Liver (tissue), 9 donors: ENCODE results near the gene TVP23A. TPM values are rescaled to one million over a fixed set of nuclear protein-coding genes. Genes with fewer than 3 reads are reported as not detected.
A peak's percentile ranks its signal among the peaks of the same experiment; 100 is the strongest.
"Not testable (repeated sequence)": the region's sequence is repeated elsewhere in the genome, so short reads cannot be mapped to it uniquely, and the experiment has no call there.

ENCODE experiments used
- DNase-seq: peaks from one replicate; pipeline ENCODE4 v3.0.0-alpha.2; 2017; ENCODE audit warnings: low spot score
- H3K27ac ChIP-seq, 2 donors: one replicate each; pipeline ENCODE4 v1.7.0; 2013; ENCODE audit warnings: inconsistent platforms in 2 of 2, low read length in 2 of 2, control low read depth in 1 of 2, low read depth in 1 of 2, mild to moderate bottlenecking in 1 of 2
- H3K27me3 ChIP-seq, 4 donors: one replicate each; pipeline versions ENCODE4 v1.6.1 to v1.7.0; 2013; ENCODE audit warnings: low read length in 3 of 4, inconsistent platforms in 1 of 4, mild to moderate bottlenecking in 1 of 4, moderate library complexity in 1 of 4; ENCODE audit not compliant: control insufficient read depth in 4 of 4, insufficient read depth in 4 of 4
- H3K36me3 ChIP-seq, 4 donors: one replicate each; pipeline versions ENCODE4 v1.6.1 to v1.7.0; 2013; ENCODE audit warnings: low read length in 3 of 4, mild to moderate bottlenecking in 3 of 4, low read depth in 1 of 4, moderate library complexity in 1 of 4; ENCODE audit not compliant: control insufficient read depth in 4 of 4, insufficient read depth in 3 of 4
- H3K4me1 ChIP-seq, 4 donors: one replicate each; pipeline versions ENCODE4 v1.6.1 to v1.7.0; 2013; ENCODE audit warnings: low read length in 3 of 4, mild to moderate bottlenecking in 3 of 4, moderate library complexity in 1 of 4; ENCODE audit not compliant: control insufficient read depth in 4 of 4, insufficient read depth in 4 of 4
- H3K4me3 ChIP-seq, 3 donors: one replicate each; pipeline versions ENCODE4 v1.6.1 to v1.7.0; 2013; ENCODE audit warnings: low read length in 3 of 3, control low read depth in 1 of 3, low read depth in 1 of 3, mild to moderate bottlenecking in 1 of 3
- H3K9ac ChIP-seq, 2 donors: one replicate each; pipeline ENCODE4 v1.7.0; 2013; ENCODE audit warnings: low read length in 2 of 2, mild to moderate bottlenecking in 2 of 2, moderate library complexity in 2 of 2, control low read depth in 1 of 2, low read depth in 1 of 2
- H3K9me3 ChIP-seq, 4 donors: one replicate each; pipeline versions ENCODE4 v1.6.1 to v1.7.0; 2013; ENCODE audit warnings: low read length in 3 of 4; ENCODE audit not compliant: control insufficient read depth in 4 of 4
- EGR1 ChIP-seq, 2 donors: IDR thresholded peaks; 2 replicates each; pipeline ENCODE4 v1.6.1; 2016 to 2018; ENCODE audit warnings: antibody characterized with exemption in 2 of 2, low read depth in 2 of 2
- FOXA2 ChIP-seq: IDR thresholded peaks from 2 replicates; pipeline ENCODE4 v1.6.1; 2016; ENCODE audit warnings: antibody characterized with exemption
- GABPA ChIP-seq, 2 donors: IDR thresholded peaks in 1 of 2; conservative IDR thresholded peaks in 1 of 2; 2 replicates each; pipeline ENCODE4 v1.6.1; 2016; ENCODE audit warnings: antibody characterized with exemption in 2 of 2, mild to moderate bottlenecking in 1 of 2, moderate library complexity in 1 of 2
- HNF4G ChIP-seq: IDR thresholded peaks from 2 replicates; pipeline ENCODE4 v1.6.1; 2016; ENCODE audit warnings: antibody characterized with exemption
- JUND ChIP-seq, 2 donors: IDR thresholded peaks; 2 replicates each; pipeline ENCODE4 v1.6.1; 2016; ENCODE audit warnings: antibody characterized with exemption in 2 of 2
- RAD21 ChIP-seq, 2 donors: IDR thresholded peaks; 2 replicates each; pipeline ENCODE4 v1.6.1; 2016; ENCODE audit warnings: antibody characterized with exemption in 2 of 2, mild to moderate bottlenecking in 2 of 2
- SP1 ChIP-seq: IDR thresholded peaks from 2 replicates; pipeline ENCODE4 v1.6.1; 2018; ENCODE audit warnings: antibody characterized with exemption, mild to moderate bottlenecking
- TAF1 ChIP-seq: conservative IDR thresholded peaks from 2 replicates; pipeline ENCODE4 v1.6.1; 2016; ENCODE audit warnings: antibody characterized with exemption, mild to moderate bottlenecking
- YY1 ChIP-seq: IDR thresholded peaks from 2 replicates; pipeline ENCODE4 v1.6.1; 2016; ENCODE audit warnings: antibody characterized with exemption, mild to moderate bottlenecking
- WGBS: extraction: QIAGEN DNeasy Blood & Tissue Kit; methylation state at CpG from one replicate; pipeline ENCODE4 v1.1.7; 2013; 5-methylcytosine and 5-hydroxymethylcytosine counted together
- polyA plus RNA-seq, 2 donors: library from polyadenylated mRNA; stranded (reverse) in 1 of 2; unstranded in 1 of 2; fragments of 200-250 nt in 1 of 2; fragments of >200 nt in 1 of 2; fragmentation: Nextera tagmentation in 1 of 2; extraction: Ambion mirVana in 1 of 2; gene quantifications; one replicate each; pipeline versions ENCODE4 v1.2.1 to v1.2.3, GENCODE V29; 2013 to 2015
- total RNA-seq, 2 donors: library from RNA; depleted of rRNA; stranded (reverse); fragments of >200 nt; gene quantifications; one replicate each; pipeline ENCODE4 v1.2.3, GENCODE V29; 2014
- TF ChIP-seq, protein P1 (sequence below): IDR thresholded peaks from 2 replicates; pipeline ENCODE4 v1.6.1; 2016; ENCODE audit warnings: antibody characterized with exemption, mild to moderate bottlenecking
- TF ChIP-seq, protein P2 (sequence below): IDR thresholded peaks from 2 replicates; pipeline ENCODE4 v1.6.1; 2016; ENCODE audit warnings: antibody characterized with exemption
- TF ChIP-seq, protein P3 (sequence below): fragments of 150-350 bp; IDR thresholded peaks from 2 replicates; pipeline ENCODE4 v1.5.1; 2017; ENCODE audit warnings: improper control_type of control experiment, low read depth, low read length; ENCODE audit not compliant: missing input control
- donor health status: healthy.
- donor health status: healthy.
- donor health status: healthy.
- donor health status: healthy.
- donor health status: healthy.

The TVP23A gene
- total and polyA plus RNA-seq, 4 donors: 0.09 to 0.32 (median 0.09) TPM; not detected in 1

DNA sequence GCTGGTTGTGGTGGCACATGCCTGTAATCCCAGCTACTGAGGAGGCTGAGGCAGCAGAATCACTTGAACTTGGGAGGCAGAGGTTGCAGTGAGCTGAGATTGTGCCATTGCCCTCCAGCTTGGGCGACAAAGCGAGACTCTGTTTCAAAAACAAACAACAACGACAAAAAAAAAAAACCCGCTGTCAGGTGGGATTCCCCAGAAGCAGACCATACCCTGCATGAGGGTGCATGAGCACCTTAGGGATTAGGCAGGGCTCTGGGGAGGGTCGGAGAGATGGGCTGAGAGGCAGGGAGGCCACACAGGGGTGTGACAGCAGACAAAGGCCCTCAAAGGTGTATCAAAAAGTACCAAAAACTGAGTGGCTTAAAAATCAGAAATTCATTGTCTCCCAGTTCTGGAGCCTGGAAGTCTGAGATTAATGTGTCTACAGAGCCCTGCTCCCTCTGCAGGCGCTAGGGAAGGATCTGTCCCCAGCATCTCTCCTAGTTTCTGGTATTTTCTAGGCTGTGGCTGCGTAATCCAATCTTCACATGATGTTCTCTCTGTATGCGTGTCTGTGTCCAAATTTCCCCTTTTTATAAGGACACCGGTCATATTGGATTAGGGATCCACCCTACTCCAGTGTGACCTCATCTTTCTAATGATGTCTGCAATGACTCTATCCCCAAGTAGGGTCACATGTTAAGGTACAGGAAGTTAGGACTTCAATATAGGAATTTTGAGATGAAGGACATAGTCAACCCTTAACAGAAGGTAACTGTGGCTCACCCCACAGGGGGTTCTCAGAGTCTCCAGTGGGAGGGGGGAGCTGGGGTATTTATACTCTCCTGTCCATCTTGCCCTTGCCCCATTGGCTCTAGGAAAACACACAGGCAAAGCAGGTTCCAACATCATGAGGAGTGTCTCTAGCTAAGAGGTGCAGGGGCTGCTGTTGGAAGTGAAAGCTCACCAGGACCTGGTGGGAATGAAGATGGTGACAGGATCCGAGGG lies 13.6 kb upstream of the TVP23A start:
- H3K36me3 ChIP-seq: no peaks in the 10 kb centered on the region
- H3K9ac ChIP-seq: no peak overlapping the region
- TF ChIP-seq EGR1 (IDR thresholded peaks at IDR 0.05; ENCODE audit: low read depth in 2 of 2): no peak
- no peak for TF ChIP-seq TAF1
- no peak overlapping the region for H3K4me3 ChIP-seq
- 90% methylated on average over 10 of the region's 10 CpGs for WGBS
- DNase-seq: no peak
- H3K27ac ChIP-seq: no peak overlapping the region
- no peaks in the 10 kb centered on the region for H3K27me3 ChIP-seq
- peaks cover 12 to 32% (median 22%) of the 10 kb centered on the region in 4 donors for H3K4me1 ChIP-seq
- H3K9me3 ChIP-seq: no peaks in the 10 kb centered on the region

DNA sequence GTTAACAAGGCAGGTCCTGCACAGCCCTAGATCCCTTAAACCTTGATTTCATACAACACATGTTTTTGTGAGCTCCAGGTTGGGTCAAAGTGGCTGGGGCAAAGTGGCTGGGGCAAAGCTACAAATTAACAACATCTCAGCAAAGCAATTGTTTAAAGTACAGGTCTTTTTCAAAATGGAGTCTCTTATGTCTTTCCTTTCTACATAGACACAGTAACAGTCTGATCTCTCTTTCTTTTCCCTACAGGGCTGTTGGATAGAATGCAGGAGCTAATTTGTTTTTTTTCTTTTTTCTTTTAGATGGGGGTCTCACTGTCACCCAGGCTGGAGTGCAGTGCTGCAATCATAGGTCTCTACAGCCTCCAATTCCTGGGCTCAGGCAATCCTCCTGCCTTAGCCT lies 11.6 kb upstream of the TVP23A start:
- not testable (repeated sequence) for H3K9ac ChIP-seq, DNase-seq, H3K9me3 ChIP-seq, H3K36me3 ChIP-seq, H3K27ac ChIP-seq, H3K4me3 ChIP-seq, H3K27me3 ChIP-seq
- peaks cover 12 to 34% (median 22%) of the 10 kb centered on the region in 4 donors for H3K4me1 ChIP-seq

DNA sequence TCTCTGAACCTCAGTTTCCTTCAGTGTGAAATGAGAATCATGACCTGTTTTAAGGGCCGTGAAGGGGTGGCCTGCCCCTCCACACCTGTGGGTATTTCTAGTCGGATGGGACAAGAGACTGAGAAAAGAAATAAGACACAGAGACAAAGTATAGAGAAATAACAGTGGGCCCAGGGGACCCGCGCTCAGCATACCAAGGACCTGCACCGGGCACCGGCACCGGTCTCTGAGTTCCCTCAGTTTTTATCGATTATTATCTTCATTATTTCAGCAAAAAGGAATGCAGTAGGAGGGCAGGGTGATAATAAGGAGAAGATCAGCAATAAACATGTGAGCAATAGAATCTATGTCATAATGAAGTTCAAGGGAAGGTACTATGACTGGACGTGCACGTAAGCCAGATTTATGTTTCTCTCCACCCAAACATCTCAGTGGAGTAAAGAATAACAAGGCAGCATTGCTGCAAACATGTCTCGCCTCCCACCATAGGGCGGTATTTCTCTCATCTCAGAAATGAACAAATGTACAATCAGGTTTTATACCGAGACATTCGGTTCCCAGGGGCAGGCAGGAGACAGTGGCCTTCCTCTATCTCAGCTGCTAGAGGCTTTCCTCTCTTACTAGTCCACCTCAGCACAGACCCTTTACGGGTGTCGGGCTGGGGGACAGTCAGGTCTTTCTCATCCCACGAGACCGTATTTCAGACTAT lies 10.9 kb upstream of the TVP23A start:
- peak overlapping the region; percentile 84 to 98 for H3K27ac ChIP-seq
- not testable (repeated sequence) for H3K9me3 ChIP-seq, H3K9ac ChIP-seq, H3K27me3 ChIP-seq, DNase-seq, H3K36me3 ChIP-seq, H3K4me3 ChIP-seq
- peak in 1 of 2 donors; percentile 1 for TF ChIP-seq GABPA (IDR thresholded peaks at IDR 0.05 in 1 of 2, conservative IDR thresholded peaks at IDR 0.05 in 1 of 2)
- WGBS: 52% methylated on average over 18 of the region's 18 CpGs
- H3K4me1 ChIP-seq: peaks cover 12 to 34% (median 22%) of the 10 kb centered on the region in 4 donors

DNA sequence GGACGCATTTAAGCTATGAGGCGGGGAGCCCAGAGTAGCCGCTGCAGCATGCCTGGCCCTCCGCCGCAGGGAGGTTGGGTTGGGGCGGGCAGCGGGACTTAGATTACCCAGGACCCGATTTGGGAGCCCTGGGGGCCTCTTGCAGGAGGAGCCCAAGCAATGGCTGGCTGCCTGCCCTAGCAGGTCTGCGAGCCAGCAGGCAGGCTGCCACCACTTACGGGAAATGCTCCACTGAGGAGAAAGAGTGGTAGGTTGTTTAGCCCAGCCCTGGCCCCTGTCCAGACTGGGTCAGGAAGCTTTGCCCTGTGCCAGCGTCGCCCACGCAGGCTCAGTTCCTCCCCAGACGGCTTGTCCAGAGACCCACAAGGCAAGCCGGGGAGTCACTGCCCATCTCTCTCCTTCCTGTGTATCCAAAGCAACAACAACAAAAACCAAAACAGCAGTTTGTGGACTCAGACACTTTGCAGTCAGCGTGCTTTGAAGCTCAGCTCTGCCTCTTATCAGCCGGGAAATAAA lies 10.3 kb upstream of the TVP23A start:
- 5% methylated on average over 17 of the region's 17 CpGs for WGBS
- Histone ChIP-seq H3K36me3 (no peaks in the 10 kb centered on the region), H3K4me3 (no peak overlapping the region), H3K9me3 (no peaks in the 10 kb centered on the region), H3K4me1 (peaks cover 12 to 30% (median 22%) of the 10 kb centered on the region in 4 donors), H3K27ac (peak overlapping the region; percentile 84 to 98), H3K9ac (no peak overlapping the region), H3K27me3 (no peaks in the 10 kb centered on the region)
- DNase-seq: no peak
- TF ChIP-seq GABPA (IDR thresholded peaks at IDR 0.05 in 1 of 2, conservative IDR thresholded peaks at IDR 0.05 in 1 of 2): peak in 1 of 2 donors; percentile 21
- TF ChIP-seq, protein P1, sequence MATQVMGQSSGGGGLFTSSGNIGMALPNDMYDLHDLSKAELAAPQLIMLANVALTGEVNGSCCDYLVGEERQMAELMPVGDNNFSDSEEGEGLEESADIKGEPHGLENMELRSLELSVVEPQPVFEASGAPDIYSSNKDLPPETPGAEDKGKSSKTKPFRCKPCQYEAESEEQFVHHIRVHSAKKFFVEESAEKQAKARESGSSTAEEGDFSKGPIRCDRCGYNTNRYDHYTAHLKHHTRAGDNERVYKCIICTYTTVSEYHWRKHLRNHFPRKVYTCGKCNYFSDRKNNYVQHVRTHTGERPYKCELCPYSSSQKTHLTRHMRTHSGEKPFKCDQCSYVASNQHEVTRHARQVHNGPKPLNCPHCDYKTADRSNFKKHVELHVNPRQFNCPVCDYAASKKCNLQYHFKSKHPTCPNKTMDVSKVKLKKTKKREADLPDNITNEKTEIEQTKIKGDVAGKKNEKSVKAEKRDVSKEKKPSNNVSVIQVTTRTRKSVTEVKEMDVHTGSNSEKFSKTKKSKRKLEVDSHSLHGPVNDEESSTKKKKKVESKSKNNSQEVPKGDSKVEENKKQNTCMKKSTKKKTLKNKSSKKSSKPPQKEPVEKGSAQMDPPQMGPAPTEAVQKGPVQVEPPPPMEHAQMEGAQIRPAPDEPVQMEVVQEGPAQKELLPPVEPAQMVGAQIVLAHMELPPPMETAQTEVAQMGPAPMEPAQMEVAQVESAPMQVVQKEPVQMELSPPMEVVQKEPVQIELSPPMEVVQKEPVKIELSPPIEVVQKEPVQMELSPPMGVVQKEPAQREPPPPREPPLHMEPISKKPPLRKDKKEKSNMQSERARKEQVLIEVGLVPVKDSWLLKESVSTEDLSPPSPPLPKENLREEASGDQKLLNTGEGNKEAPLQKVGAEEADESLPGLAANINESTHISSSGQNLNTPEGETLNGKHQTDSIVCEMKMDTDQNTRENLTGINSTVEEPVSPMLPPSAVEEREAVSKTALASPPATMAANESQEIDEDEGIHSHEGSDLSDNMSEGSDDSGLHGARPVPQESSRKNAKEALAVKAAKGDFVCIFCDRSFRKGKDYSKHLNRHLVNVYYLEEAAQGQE: no peak
- TF ChIP-seq, protein P2, sequence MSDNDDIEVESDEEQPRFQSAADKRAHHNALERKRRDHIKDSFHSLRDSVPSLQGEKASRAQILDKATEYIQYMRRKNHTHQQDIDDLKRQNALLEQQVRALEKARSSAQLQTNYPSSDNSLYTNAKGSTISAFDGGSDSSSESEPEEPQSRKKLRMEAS: peak; percentile 55
- peak; percentile 71 for TF ChIP-seq SP1
- no peak for TF ChIP-seq FOXA2
- TF ChIP-seq RAD21 (IDR thresholded peaks at IDR 0.05): peak; percentile 20 to 50
- TF ChIP-seq, protein P3, sequence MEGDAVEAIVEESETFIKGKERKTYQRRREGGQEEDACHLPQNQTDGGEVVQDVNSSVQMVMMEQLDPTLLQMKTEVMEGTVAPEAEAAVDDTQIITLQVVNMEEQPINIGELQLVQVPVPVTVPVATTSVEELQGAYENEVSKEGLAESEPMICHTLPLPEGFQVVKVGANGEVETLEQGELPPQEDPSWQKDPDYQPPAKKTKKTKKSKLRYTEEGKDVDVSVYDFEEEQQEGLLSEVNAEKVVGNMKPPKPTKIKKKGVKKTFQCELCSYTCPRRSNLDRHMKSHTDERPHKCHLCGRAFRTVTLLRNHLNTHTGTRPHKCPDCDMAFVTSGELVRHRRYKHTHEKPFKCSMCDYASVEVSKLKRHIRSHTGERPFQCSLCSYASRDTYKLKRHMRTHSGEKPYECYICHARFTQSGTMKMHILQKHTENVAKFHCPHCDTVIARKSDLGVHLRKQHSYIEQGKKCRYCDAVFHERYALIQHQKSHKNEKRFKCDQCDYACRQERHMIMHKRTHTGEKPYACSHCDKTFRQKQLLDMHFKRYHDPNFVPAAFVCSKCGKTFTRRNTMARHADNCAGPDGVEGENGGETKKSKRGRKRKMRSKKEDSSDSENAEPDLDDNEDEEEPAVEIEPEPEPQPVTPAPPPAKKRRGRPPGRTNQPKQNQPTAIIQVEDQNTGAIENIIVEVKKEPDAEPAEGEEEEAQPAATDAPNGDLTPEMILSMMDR: no peak
- peak; percentile 99 for TF ChIP-seq EGR1 (IDR thresholded peaks at IDR 0.05; ENCODE audit: low read depth in 2 of 2)
- peak in 1 of 2 donors; percentile 27 for TF ChIP-seq JUND (IDR thresholded peaks at IDR 0.05)
- TF ChIP-seq HNF4G: no peak
- TF ChIP-seq YY1: peak; percentile 49
